Loucy (cell line): ENCODE data around the gene KYNU.

Experiments used
- H2AFZ ChIP-seq: fragments of 200-600 bp; sonication (generic); 2 replicates; pipeline ENCODE4 v1.6.0; 2016; ENCODE audit warnings: antibody characterized with exemption, mild to moderate bottlenecking, low read length, moderate library complexity
- H3F3A ChIP-seq: fragments of 200-600 bp; 2 replicates; pipeline ENCODE4 v1.6.0; 2016; ENCODE audit warnings: antibody characterized with exemption, low read depth, mild to moderate bottlenecking
- H3K27me3 ChIP-seq: fragments of 200-600 bp; sonication (generic); 2 replicates; pipeline ENCODE4 v1.6.1; 2014; ENCODE audit warnings: low read length, mild to moderate bottlenecking; ENCODE audit not compliant: insufficient read depth, poor library complexity, severe bottlenecking
- H3K36me3 ChIP-seq: fragments of 200-600 bp; sonication (generic); 2 replicates; pipeline ENCODE4 v1.6.1; 2016; ENCODE audit warnings: low read length; ENCODE audit not compliant: insufficient read depth
- H3K4me1 ChIP-seq: fragments of 200-600 bp; sonication (generic); 2 replicates; pipeline ENCODE4 v1.5.1; 2014; ENCODE audit warnings: low read length, mild to moderate bottlenecking; ENCODE audit not compliant: insufficient read depth, poor library complexity, severe bottlenecking
- H3K4me2 ChIP-seq: fragments of 200-600 bp; sonication (generic); 2 replicates; pipeline ENCODE4 v1.6.0; 2014; ENCODE audit warnings: antibody characterized with exemption, low read length, low read depth, mild to moderate bottlenecking; ENCODE audit not compliant: poor library complexity, severe bottlenecking
- H3K4me3 ChIP-seq: fragments of 200-600 bp; sonication (generic); 2 replicates; pipeline ENCODE4 v1.5.1; 2014; ENCODE audit warnings: low read length, mild to moderate bottlenecking, mixed read lengths; ENCODE audit not compliant: poor library complexity, severe bottlenecking
- H3K79me2 ChIP-seq: fragments of 200-600 bp; sonication (generic); 2 replicates; pipeline ENCODE4 v1.6.1; 2014; ENCODE audit warnings: low read length; ENCODE audit not compliant: insufficient read depth
- H3K9ac ChIP-seq: fragments of 200-600 bp; sonication (generic); 2 replicates; pipeline ENCODE4 v1.6.0; 2014; ENCODE audit warnings: mild to moderate bottlenecking, low read depth, low read length, moderate library complexity; ENCODE audit not compliant: poor library complexity, severe bottlenecking
- H3K9me2 ChIP-seq: fragments of 200-600 bp; sonication (generic); replicated peaks from 2 replicates; pipeline ENCODE4 v1.6.1; 2016; ENCODE audit warnings: low read depth, low read length, mixed read lengths
- H3K9me3 ChIP-seq: fragments of 200-600 bp; sonication (generic); 2 replicates; pipeline ENCODE4 v1.6.1; 2014; ENCODE audit warnings: mild to moderate bottlenecking, antibody characterized with exemption, low read length, low read depth; ENCODE audit not compliant: insufficient read depth
- H4K20me1 ChIP-seq: fragments of 200-600 bp; sonication (generic); 2 replicates; pipeline ENCODE4 v1.6.0; 2014; ENCODE audit warnings: antibody characterized with exemption, low read length, mild to moderate bottlenecking; ENCODE audit not compliant: insufficient read depth, poor library complexity, severe bottlenecking
- CTCF ChIP-seq: fragments of 200-600 bp; sonication (generic); conservative IDR thresholded peaks from 2 replicates; pipeline ENCODE4 v1.5.1; 2014; ENCODE audit warnings: mild to moderate bottlenecking, antibody characterized with exemption, low read length
- EZH2phosphoT487 ChIP-seq: fragments of 200-600 bp; IDR thresholded peaks from 2 replicates; pipeline ENCODE4 v1.6.1; 2018; ENCODE audit warnings: antibody characterized with exemption, mild to moderate bottlenecking, moderate library complexity, borderline replicate concordance

Gene KYNU

GRCh38 chr2:142973160-142973821, 95.8 kb downstream of the KYNU start:
- Histone ChIP-seq H3K4me3 (no peak overlapping the region), H3K36me3 (no peaks in the 10 kb centered on the region), H3K4me2 (no peak overlapping the region), H3K79me2 (no peaks in the 10 kb centered on the region), H3K9ac (no peak overlapping the region), H2AFZ (no peak overlapping the region), H3K9me3 (no peaks in the 10 kb centered on the region), H3F3A (no peaks in the 10 kb centered on the region), H3K27me3 (no peaks in the 10 kb centered on the region), H3K9me2 (no peaks in the 10 kb centered on the region), H4K20me1 (no peaks in the 10 kb centered on the region), H3K4me1 (peaks cover 12% of the 10 kb centered on the region)
- TF ChIP-seq EZH2phosphoT487 (no peak), CTCF (no peak)

- H2AFZ ChIP-seq = peak overlapping the region; percentile 58; the same call in 1 of the 2 replicates
- no peaks in the 10 kb centered on the region for H3K79me2 ChIP-seq
- H3K9me3 ChIP-seq = no peaks in the 10 kb centered on the region
- no peaks in the 10 kb centered on the region for H3F3A ChIP-seq
- H3K4me1 ChIP-seq = peaks cover 12% of the 10 kb centered on the region
- no peaks in the 10 kb centered on the region for H4K20me1 ChIP-seq
- TF ChIP-seq EZH2phosphoT487 (no peak), CTCF (no peak)
- no peaks in the 10 kb centered on the region for H3K9me2 ChIP-seq
- H3K4me2 ChIP-seq = peak overlapping the region; percentile 44
- no peaks in the 10 kb centered on the region for H3K36me3 ChIP-seq
- H3K4me3 ChIP-seq = no peak overlapping the region
- no peaks in the 10 kb centered on the region for H3K27me3 ChIP-seq
- H3K9ac ChIP-seq = no peak overlapping the region
Observed at GRCh38 chr2:142973822-142974207, 96.4 kb downstream of the KYNU start.

- H2AFZ ChIP-seq = peak overlapping the region; percentile 58; the same call in 1 of the 2 replicates
- no peaks in the 10 kb centered on the region for H3K79me2 ChIP-seq
- H3K9me2 ChIP-seq = no peaks in the 10 kb centered on the region
- TF ChIP-seq CTCF (no peak), EZH2phosphoT487 (no peak)
- H3K36me3 ChIP-seq = no peaks in the 10 kb centered on the region
- H3K4me2 ChIP-seq = peak overlapping the region; percentile 44
- H4K20me1 ChIP-seq = no peaks in the 10 kb centered on the region
- H3F3A ChIP-seq = no peaks in the 10 kb centered on the region
- H3K4me1 ChIP-seq = peaks cover 12% of the 10 kb centered on the region
- H3K9ac ChIP-seq = no peak overlapping the region
- H3K27me3 ChIP-seq = no peaks in the 10 kb centered on the region
- H3K9me3 ChIP-seq = no peaks in the 10 kb centered on the region
- no peak overlapping the region for H3K4me3 ChIP-seq
Observed at GRCh38 chr2:142974288-142975024, 97.0 kb downstream of the KYNU start.
